ENCODE data around the gene SLC13A2.

DNA sequence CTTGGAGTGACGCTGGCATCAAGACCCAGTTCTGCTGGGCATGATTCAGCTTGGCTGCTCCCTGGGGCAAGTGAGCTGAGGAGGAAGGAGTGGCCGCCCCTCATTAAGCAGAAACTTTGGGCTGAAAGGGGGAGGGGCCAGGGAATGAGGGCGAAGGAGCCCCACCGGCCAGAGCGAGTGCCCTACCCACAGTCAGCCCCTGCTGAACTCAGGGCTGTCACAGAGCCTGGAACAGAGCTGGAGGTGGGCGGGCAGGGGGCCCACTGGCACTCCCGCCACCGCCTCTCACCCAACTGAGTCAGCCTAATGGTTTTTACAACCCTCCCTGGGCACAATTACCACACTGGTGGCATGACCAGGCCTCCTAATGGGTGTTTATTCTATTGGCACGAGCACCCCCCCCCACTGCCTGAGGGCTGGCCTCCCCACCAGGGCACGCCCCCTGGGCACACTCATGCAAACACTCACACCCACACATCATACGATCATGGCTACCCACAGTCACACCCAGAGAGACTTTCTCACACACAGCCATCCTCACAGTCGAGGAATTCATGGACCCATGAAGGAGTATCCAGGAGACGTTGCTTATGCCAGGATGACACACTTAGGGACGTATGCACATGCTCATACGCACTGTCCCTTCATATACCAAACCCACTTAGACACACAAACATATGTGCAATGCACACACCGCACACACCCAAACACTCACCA, 59.8 kb downstream of the SLC13A2 start:
- no peak for TF ChIP-seq LEF1 (IDR thresholded peaks at IDR 0.05; ENCODE audit: borderline replicate concordance)
- no peak for TF ChIP-seq ELF4 (IDR thresholded peaks at IDR 0.05)
- no peak for TF ChIP-seq TARDBP (IDR thresholded peaks at IDR 0.05)
- TF ChIP-seq SUZ12 (IDR thresholded peaks at IDR 0.05) = no peak
- TF ChIP-seq HDGF (IDR thresholded peaks at IDR 0.05; ENCODE audit: borderline replicate concordance) = no peak
- no peak for TF ChIP-seq ZNF384 (IDR thresholded peaks at IDR 0.05)
